HG03108 (cell line): ENCODE data around the gene PRSS38.

ENCODE experiments used
- ATAC-seq: cut with Tn5 transposase; IDR thresholded peaks from one replicate; pipeline ENCODE4 v1.9.1; 2021; ENCODE audit warnings: moderate library complexity; ENCODE audit not compliant: unreplicated experiment

The PRSS38 gene

DNA sequence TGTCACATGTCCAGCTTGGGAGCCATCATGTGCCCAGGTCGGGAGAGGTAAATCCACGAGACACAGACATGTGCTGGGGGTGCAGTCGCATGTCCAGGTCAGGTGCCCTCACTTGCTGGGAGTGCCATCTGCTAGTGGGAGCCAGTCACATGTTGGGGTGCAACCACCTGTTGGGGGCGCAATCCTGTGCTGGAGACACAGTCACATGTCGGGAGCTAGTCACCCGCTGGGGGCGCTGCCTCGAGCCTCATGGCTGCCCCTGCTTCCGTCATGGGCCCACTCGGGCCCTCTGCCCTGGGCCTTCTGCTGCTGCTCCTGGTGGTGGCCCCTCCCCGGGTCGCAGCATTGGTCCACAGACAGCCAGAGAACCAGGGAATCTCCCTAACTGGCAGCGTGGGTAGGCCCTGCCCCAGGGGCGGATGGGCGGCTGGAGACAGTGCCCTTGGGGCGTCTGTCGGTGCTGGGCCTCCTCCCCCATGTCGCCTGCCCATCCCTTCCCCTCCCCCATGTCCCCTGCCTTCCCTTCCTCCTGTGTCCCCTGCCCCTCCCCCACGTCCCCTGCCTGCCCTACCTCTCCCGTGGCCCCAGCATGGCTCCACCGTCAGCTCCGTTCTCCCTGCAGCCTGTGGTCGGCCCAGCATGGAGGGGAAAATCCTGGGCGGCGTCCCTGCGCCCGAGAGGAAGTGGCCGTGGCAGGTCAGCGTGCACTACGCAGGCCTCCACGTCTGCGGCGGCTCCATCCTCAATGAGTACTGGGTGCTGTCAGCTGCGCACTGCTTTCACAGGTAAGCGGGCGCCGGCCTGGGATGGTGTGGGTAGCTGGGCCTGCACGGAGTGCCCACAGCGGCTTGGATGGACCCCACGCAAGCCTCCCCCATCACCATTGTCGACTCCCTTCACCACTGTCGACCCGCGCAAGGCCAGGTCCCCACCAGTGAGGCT, at the start of gene PRSS38:
Gene PRSS38, plus strand, starts transcription at position 208 of the 942 bp plus-strand sequence. Its CDS starts 42 bp downstream, at position 250.
- no peak for ATAC-seq

DNA sequence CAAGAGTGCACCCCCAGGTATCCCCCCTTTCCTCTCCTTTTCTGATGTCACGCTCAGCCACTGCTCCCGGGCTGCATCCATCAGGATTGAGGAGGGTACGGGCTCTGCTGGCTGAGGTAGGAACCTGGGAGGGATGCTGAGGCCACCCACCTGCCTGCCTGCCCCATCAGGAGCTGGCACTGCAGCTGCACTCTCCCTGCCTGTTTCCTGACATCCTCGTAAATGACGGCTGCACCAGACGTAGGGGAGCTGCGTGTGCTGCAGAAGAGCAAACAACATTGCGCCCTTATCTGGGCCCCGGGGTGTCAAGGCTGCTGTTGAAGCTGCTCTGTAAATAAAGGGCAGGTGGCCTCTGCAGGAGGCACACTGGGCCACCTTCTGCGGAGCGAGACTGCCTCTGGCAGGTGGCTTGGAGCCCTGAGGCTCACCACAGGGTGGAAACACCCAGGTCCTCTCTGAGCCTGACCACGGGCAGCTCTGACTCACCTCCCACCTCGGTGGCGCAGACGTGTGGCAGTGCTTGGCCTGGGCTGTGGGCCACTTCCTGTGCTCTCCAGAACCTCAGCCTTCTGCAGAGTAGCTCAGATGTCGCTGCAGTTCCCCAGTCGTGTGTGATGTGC, 49.4 kb upstream of the PRSS38 start:
- ATAC-seq: peak; percentile 49

DNA sequence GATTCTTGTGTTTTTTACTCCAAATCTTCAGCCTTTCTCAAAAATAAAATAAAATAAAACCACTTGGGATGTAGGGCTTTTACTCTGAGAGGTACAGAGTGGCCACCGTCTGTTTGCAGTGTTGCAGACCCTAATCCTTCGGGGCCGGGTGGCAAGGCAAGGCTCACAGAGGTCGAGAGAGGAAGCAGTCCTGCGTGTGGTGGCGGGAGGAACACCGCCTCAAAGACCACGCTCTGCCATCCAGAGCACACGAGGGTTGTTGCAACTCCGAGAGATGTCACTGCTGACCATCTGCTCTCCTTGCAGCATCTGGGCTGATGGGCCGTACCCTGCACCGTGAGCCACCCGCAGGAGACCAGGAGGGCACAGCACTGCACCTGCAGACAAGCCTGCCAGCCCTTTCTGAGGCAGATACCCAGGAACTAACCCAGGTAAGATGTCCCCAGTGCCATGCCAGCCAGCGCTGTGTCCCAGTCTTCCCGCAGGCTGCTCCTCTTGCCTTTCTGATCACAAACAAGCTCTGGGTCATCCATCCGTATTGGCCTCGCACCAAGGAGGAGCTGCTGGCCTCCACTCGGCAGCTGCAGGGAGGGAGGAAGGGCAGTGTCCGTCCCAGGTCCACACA, 48.7 kb upstream of the PRSS38 start:
- no peak for ATAC-seq

DNA sequence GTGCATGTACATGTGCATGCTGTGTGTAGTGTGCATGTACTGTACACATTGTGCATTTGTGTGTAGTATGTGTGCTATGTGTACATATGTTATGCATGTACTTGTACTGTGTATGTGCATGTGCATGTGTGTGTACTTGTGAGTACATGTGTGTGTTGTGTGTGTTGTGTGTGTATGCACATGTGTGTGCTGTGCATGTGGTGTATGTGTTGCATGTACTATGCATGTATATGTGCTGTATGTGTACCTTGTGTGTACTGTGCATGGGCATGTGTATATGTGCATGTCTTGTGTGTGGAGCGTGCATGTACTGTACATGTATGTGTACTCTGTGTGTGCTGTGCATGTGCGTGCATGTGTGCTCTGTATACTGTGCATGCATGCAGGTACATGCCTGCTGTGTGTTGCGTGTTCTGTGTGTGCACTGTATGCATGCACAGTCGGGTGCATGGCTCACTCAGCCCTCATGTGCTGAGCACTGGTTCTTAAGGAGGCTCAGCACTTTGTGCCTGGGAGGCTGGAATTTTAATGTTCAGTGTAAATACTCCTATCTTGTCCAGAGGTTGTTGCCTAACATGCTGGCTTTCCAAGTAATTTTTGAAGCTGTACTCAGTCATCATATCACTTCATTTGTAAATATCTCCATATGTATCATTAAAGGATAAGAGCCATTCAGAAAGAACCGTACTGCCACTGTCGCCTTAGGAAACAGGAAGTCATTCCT, 47.9 kb upstream of the PRSS38 start:
- no peak for ATAC-seq

DNA sequence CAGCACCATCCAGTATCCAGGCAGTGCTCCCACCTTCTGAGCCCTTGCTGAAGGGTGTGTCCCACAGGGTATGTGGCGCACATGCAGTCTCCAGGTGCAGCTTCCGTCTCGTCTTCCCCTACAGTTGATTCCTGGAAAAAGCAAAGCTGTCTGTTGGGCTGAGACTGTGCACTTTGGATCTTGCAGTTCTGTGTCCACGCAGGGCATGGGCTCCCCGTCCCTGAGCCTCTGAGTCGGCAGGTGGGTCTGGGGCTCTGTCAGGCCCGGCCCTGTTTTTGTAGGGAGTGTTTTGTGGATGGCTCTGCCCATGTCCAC, 47.4 kb upstream of the PRSS38 start:
- no peak for ATAC-seq

DNA sequence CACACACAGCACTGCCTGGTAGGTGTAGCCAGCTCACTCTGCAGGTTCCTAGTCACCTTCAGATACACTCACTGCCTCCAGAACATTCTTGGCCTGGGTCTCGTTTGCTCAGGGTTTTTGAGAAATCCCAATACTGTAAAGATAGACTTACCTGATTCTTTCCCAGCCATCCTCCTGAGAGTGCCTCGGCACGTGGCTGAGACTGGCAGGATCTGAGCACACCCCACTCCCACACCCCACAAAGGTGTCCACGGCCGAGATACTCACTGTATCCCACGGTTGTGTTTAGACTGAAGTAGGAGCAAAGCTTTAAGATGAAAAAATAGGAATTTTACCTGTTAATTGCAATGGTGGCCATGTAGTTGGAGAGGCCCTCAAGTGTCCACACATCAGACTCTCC, 46.8 kb upstream of the PRSS38 start:
- no peak for ATAC-seq

DNA sequence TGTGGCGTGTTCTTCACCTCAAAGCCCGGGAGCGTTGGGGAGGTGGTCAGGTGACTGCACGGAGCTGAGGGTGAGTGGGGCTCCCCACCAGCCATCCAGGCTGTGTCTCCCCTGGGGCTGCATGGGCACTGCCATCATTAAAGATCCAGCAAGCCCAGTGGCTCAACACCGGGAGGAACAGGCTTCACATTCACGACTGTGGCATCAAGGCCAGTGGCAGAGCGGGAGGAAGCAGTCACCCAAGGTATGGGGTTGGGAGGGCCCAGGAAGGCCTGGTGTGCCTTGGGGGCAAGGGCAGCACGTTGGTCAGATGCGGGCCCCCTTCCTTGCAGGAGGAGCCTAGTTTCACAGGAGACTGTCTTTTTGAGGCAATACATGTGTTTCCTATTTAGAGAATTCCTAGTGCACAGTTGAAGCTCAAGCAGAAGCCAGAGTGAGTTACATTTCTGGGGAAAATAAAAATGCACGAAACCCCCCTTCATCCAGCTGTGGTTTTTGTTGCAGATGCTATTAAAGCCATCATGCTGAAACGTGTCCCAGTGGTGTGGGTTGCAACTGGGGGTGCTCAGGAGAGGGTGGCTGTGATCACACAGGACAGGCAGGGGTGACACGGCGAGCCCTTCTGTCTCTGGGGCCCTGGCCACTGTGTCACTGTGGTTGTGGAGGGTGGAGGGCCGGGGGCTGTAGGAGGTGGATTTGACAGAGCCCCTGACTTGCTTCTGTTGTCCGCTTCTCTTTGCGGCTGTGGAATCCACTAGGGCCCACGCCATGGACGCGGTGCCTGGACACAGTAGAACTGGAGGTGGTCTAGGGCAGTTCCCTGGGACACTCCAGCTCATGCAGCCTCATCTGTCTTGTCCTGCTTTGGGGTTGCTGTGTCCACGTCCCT, 46.2 kb upstream of the PRSS38 start:
- ATAC-seq: no peak

DNA sequence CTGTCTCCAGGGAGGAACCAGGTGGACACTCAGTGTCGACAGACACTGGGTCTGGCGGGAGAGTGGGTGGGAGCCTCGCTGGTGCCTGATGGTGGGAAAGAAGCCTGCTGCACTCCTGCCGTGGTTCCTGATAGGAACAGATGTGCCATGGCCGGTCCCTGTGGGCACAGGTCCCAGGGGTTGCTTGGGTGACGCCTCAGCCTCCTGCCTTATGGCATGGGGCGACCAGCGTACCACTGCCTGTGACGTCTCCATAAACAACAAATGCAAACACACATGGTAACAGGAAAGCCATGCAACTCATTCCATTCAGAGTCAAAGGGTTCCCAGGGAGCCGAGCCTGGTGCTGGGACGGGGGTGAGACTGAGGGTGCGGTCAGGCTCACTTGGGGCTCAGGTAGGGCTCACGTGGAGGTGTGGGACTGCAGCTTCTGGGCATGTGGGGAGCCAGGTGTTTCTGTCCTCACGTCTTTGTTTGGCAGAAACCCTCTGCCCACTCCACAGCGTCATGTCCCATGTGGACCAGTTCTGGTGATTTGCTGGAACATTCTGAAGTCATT, 45.5 kb upstream of the PRSS38 start:
- no peak for ATAC-seq

DNA sequence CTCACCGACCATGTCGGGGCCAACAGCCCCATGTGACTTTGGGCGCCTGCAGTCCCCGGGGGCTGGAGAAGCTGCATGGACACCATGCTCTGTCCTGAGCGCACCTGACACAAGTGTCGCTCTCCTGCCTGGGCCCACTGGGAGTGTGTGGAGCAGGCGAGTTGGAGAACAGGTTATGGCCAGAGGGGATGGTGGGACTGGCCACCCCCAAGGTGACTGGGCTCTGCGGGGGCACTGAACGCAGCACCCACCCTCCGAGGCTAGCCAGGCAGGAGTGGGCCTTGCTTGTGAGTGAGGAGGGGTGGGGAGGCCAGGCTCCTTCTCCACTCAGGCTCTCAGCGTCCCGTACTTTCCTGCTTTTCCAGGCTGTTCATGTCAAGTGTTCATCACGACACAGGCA, 44.7 kb upstream of the PRSS38 start:
- no peak for ATAC-seq

DNA sequence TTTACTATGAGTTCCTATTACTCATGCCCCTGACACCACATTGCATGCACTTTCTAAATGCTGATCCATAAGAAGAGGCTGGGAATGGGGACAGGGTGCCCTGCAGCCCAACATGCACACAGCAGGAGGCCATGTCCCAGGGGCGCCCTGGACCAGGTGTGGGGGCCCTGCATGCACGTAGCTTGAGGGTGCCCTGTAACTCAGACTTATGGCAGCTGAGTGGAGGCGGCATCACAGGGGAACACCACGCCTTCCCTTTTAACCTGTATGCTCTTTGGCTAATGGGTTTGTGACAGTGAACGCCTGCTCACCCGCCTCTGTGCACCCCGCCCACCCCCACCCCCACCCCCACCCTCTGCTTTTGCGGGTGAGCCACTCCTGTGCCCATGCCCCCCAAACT, 44.1 kb upstream of the PRSS38 start:
- ATAC-seq: no peak

DNA sequence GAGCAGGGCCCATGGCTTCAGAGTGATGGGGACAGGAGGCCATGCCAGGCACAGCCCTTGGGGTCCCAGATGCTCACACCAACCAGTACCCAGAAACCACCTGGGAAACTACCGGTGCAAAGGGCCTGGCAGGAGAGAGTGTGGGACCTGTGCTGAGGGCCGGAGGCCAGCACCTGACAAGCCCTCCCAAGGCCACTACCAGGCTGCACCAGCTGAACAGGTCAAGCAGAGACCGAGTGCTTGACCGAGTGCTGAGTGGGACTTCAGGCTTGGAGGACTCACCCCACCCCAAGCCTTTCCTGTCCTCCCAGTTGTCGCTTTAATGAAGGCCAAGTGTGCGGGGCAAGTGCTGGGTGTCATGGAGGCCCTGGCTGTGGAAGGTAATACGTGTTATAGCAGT, 43.7 kb upstream of the PRSS38 start:
- no peak for ATAC-seq

DNA sequence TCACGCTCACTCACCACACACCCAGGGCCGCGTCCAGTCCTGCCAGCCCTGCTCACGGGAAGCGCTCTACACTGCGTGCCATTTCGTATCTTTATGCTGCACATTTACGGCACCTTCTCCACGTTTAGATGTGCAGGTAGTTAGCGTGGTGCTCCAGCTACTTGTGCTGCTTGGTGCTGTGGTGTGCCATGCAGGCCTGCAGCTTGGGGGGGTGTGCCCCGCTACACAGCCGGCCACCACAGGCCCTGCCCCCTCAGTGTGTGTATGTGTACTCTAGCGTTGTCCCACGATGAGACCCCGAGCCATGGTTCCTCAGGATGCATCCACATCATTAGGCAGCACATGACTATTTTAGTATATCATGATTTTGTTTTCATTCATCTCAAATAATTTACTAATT, 41.9 kb upstream of the PRSS38 start:
- no peak for ATAC-seq

DNA sequence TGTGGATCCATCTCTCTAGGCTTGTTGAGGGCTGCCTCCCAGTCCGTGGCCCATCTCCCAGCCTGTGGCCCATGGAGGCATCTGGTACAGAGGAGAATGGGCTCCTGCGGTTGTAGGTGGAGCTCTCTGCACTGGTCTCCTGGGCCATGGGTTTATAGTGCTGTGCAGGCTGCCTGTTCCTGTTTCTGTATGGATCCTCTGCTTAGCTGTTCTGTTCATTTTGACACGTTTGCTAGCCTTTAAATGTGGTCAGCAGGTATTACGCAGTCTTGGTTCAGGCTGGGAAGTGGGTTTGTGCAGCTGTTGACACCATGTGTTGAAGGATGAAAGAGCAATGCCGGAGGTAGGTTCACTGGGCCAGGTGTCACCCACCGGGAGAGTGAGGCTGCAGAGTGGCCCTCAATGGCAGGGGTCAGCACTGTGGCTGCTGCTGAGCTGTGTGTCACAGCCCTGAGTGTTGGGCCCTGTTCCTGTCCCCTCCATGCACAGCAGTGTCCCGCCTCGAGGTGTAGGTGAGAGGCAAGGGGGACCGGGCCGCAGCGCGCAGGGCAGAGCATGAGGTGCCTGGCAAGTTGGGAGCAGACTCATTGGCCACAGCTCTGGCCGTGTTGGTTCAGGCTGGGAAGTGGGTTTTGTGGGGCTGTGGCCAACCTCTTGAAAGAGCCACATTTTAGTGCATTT, 41.3 kb upstream of the PRSS38 start:
- ATAC-seq: no peak

DNA sequence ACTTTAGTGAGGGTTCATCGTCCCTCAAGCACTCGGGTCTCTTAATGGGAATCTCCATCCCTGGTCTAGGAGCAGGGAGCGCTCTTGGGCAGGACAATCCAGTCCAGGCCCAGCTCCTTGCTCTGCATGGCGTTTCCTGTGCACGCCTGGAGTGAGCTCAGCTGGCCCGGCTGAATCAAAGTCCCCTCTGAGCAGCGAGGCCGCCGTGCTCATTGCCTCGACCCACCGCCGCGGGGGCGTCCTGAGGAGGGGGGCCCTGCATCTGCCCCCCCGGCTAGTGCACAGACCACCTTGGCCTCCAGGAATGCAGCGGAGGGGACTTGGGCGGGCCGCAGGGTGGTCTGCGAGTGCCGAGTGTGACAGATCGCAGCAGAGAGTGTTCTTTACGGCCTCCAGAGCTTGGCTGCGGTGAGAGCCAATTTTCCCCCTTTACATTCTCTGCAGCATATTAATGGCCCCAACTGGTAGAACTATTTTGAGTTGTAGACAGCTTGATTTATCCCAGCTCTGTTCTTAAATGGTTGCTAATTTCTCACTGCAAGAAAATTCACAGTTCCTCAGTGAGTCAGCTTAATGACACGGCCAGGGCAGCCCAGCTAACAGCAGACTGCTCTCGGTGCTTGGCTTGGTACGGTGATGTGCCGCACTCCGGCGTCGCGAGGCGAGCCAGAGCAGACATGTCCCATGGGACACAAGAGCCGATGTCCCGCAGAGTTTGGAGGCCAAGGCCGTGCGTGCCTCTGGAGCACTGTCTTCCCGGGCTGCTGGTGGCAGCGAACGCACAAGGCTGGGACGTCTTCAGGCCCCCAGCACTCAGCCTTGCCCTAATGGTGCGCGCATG, 40.4 kb upstream of the PRSS38 start:
- no peak for ATAC-seq

DNA sequence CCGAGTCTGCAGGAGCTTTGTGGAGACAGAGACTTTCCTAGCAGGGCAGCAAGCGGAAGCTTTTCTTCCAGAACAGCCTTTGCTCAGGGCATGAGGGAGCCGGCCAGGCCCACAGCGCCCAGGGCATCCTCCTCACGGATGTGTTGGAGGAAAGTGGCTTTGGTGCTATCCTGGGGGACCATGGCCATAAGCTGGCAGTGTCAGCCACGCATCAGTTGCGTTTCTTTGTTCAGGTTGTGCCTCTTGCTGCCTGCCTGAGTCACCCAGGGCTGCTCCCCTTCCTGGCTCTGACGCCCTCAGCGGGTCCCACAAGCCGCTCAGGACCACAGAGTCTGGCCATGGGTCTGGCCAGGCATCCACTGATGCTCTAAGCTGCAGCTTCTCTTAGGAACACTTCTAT, 39.6 kb upstream of the PRSS38 start:
- ATAC-seq: no peak

DNA sequence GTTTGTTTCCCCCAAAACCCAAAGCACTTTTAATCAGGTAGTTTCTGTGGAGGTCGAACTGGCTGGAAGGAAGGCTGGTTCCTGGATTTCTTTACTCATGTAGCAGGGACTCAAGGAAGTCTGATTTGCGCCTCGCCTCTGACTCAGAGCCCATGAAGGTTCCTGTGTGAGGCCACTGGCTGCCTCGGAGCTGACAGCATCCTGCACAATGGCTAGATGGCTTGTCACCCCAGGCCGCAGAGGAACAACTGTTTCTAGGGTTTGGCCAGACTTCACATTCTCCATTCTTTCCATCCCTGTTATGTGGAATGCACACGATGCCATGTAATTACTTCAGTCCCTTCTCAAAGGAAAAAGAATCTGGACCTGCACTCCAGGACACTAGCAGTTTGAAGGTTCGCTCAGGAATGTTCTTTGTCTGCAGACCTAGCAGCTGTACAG, 39.1 kb upstream of the PRSS38 start:
- ATAC-seq: no peak

DNA sequence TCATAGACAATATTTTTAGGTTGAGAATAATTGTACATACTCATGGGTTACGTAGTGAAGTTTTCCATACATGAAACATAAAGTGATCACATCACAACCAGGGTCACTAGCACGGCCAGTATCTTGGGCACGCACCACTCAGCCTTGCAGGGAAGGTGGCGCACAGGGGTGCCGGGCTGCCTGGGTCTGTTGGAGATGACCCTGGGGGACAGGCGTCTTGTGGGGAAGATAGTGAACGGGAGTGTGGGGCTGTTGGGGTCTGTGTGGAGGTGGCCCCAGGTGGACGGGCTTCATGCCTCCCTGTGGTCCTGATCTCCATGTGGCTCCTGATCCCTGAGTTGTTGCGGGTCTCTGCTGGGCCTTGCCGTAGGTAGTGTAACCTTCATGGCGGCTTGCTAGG, 38.3 kb upstream of the PRSS38 start:
- ATAC-seq: no peak

DNA sequence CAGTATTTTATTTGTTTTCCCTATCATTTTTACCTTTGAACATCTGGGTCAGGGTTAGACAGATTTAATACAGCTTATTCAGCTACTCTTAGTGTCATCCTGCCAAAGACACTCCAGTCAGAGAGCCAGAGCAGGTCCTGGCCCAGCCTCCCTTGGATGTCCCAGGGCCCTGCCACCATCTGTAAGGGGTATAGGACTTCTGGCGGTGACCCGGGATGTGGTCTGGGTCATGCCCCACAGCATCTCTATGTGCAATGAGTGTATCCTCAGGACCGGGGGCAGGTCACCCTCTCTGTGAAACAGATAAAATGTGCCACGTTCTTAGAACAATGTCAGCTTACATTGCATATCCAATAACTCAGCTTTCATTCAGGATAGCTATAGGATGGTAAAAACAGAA, 37.8 kb upstream of the PRSS38 start:
- ATAC-seq: no peak
